Measurements from ENCODE around the gene FHAD1. TPM values are rescaled to one million over a fixed set of nuclear protein-coding genes. Genes with fewer than 3 reads are reported as not detected.

FHAD1 gene
- total RNA-seq, 1 experiment from 2014 or later, result 3.5 TPM

DNA sequence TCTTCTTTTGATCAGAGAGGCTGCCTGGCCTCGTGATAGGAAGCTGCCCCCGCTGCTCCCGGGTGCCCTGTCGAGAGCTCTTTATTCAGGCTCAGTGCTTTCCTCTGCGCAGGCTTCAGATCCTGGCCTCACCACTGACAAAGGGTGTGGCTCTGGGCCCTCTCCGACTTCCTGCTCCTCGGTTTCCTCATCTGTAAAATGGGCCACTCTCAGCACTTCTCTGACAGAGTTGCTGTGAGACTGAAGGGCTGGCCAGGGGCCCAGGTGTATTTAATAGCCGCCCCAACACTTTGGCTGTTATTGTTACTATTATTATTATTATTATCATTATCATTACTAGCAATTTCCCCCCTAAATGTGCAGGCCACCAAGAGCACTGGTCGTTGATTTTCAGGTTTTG lies 101.6 kb downstream of the FHAD1 start:
- Histone ChIP-seq H3K27ac (ENCODE audit: low read depth, low read length) (no peak overlapping the region), H3K4me2 (ENCODE audit: low read length) (no peak overlapping the region), H2AFZ (ENCODE audit: low read depth, low read length, poor library complexity, severe bottlenecking) (no peak overlapping the region), H3K4me3 (replicated peaks in 1 of 2; ENCODE audit: low read depth in 1 of 2, low read length in 2 of 2) (no peak overlapping the region), H3K9me3 (ENCODE audit: control insufficient read depth in 1 of 2, insufficient read depth in 1 of 2, low read depth in 1 of 2, low read length in 2 of 2) (no peaks in the 10 kb centered on the region), H3K36me3 (ENCODE audit: control insufficient read depth in 1 of 2, insufficient read depth in 2 of 2, low read length in 2 of 2) (no peaks in the 10 kb centered on the region), H3K4me1 (ENCODE audit: control insufficient read depth in 1 of 2, insufficient read depth in 2 of 2, low read length in 2 of 2) (peaks cover 33 to 83% of the 10 kb centered on the region in 2 experiments), H3K9me2 (ENCODE audit: insufficient read depth) (no peaks in the 10 kb centered on the region), H4K20me1 (ENCODE audit: insufficient read depth) (no peaks in the 10 kb centered on the region), H3K27me3 (ENCODE audit: insufficient read depth, low read length) (no peaks in the 10 kb centered on the region), H3K9ac (ENCODE audit: low read length) (no peak overlapping the region), H3K79me2 (ENCODE audit: insufficient read depth, low read length) (no peaks in the 10 kb centered on the region)
- DNase-seq (ENCODE audit: low read depth, low spot score) (no peak), ATAC-seq (no peak)
- no TSS peak for BruUV-seq (replicated peaks)
- ChIA-PET POLR2A (no interaction called here), RAD21 (ENCODE audit: low non-redundant PET in 1 of 2, low total read pairs in 2 of 2, uncharacterized antibody in 2 of 2, unreplicated experiment in 2 of 2) (no interaction called here), CTCF (no interaction called here)
- intact Hi-C loops (cut with micrococcal nuclease), result no loop called here
- TF ChIP-seq ZFX (IDR thresholded peaks at IDR 0.05) (no peak), EZH2 (IDR thresholded peaks at IDR 0.05) (no peak), FOSL1 (IDR thresholded peaks at IDR 0.05; ENCODE audit: low read depth) (no peak), CBX3 (IDR thresholded peaks at IDR 0.05; ENCODE audit: low read depth) (no peak), EGR1 (IDR thresholded peaks at IDR 0.05; ENCODE audit: low read depth) (no peak), ELF1 (IDR thresholded peaks at IDR 0.05; ENCODE audit: borderline replicate concordance, low read depth) (no peak), YY1 (IDR thresholded peaks at IDR 0.05; ENCODE audit: extremely low read depth, insufficient replicate concordance, low read depth, low read length) (no peak), CEBPB (IDR thresholded peaks at IDR 0.05; ENCODE audit: low read depth) (no peak), SIN3A (IDR thresholded peaks at IDR 0.05; ENCODE audit: low read depth) (no peak), POLR2AphosphoS5 (IDR thresholded peaks at IDR 0.05; ENCODE audit: low read depth, low read length) (no peak), SRF (IDR thresholded peaks at IDR 0.05; ENCODE audit: low read depth) (no peak), SP1 (IDR thresholded peaks at IDR 0.05; ENCODE audit: low read depth) (no peak), JUND (IDR thresholded peaks at IDR 0.05) (no peak), RAD21 (IDR thresholded peaks at IDR 0.05; ENCODE audit: low read depth) (no peak), EZH2phosphoT487 (IDR thresholded peaks at IDR 0.05; ENCODE audit: borderline replicate concordance) (no peak)
- TF ChIP-seq, protein P1, sequence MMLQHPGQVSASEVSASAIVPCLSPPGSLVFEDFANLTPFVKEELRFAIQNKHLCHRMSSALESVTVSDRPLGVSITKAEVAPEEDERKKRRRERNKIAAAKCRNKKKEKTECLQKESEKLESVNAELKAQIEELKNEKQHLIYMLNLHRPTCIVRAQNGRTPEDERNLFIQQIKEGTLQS (IDR thresholded peaks at IDR 0.05), result no peak
- TF ChIP-seq, protein P2, sequence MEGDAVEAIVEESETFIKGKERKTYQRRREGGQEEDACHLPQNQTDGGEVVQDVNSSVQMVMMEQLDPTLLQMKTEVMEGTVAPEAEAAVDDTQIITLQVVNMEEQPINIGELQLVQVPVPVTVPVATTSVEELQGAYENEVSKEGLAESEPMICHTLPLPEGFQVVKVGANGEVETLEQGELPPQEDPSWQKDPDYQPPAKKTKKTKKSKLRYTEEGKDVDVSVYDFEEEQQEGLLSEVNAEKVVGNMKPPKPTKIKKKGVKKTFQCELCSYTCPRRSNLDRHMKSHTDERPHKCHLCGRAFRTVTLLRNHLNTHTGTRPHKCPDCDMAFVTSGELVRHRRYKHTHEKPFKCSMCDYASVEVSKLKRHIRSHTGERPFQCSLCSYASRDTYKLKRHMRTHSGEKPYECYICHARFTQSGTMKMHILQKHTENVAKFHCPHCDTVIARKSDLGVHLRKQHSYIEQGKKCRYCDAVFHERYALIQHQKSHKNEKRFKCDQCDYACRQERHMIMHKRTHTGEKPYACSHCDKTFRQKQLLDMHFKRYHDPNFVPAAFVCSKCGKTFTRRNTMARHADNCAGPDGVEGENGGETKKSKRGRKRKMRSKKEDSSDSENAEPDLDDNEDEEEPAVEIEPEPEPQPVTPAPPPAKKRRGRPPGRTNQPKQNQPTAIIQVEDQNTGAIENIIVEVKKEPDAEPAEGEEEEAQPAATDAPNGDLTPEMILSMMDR (IDR thresholded peaks at IDR 0.05 in 2 of 3, conservative IDR thresholded peaks at IDR 0.05 in 1 of 3; ENCODE audit: borderline replicate concordance in 1 of 3, insufficient read depth in 1 of 3, low read depth in 2 of 3, low read length in 2 of 3), result no peak

Measured in HCT116 (cell line).